SK-N-SH (cell line): ENCODE measurements around the gene FBXO34. TPM values are rescaled to one million over a fixed set of nuclear protein-coding genes. Genes with fewer than 3 reads are reported as not detected.

Experiments
- CTCF ChIA-PET: fragments of 300-600, 350-600 bp; formaldehyde crosslinking; extraction: SDS; loops from one replicate; lab custom pipeline; 2021; lab: Yijun Ruan, JAX
- POLR2A ChIA-PET: fragments of 350-600 bp; sonication (Branson Sonifier 250); formaldehyde crosslinking; extraction: SDS; loops from one replicate; lab custom pipeline; 2020; ENCODE audit warnings: antibody characterized with exemption, inconsistent platforms; lab: Yijun Ruan, JAX
- DNase-seq: peaks from one replicate; pipeline ENCODE4 v3.0.0; 2012
- H2AFZ ChIP-seq: fragments of 200-600 bp; sonication (generic); 2 replicates; pipeline ENCODE4 v1.8.1; 2016; ENCODE audit warnings: antibody characterized with exemption, mild to moderate bottlenecking, low read depth
- H3F3A ChIP-seq: fragments of 200-600 bp; sonication (generic); replicated peaks from 2 replicates; pipeline ENCODE3; 2016; ENCODE audit warnings: antibody characterized with exemption, mild to moderate bottlenecking; ENCODE audit not compliant: insufficient read depth
- H3K27ac ChIP-seq, 2 experiments: fragments of 200-500 bp in 1 of 2; fragments of 200-600 bp in 1 of 2; sonication (Bioruptor generic) in 1 of 2; sonication (generic), shearing (Covaris generic) in 1 of 2; 2 replicates each; pipeline versions ENCODE4 v1.5.1 to v1.6.1; 2014 to 2016; ENCODE audit warnings: low read depth in 2 of 2, inconsistent platforms in 1 of 2, low read length in 1 of 2, mild to moderate bottlenecking in 1 of 2, mixed read lengths in 1 of 2
- H3K27me3 ChIP-seq: fragments of 200-600 bp; sonication (generic), shearing (Covaris generic); 2 replicates; pipeline ENCODE4 v1.6.1; 2016; ENCODE audit warnings: mixed run types; ENCODE audit not compliant: insufficient read depth
- H3K36me3 ChIP-seq, 2 experiments: fragments of 200-500 bp in 1 of 2; fragments of 200-600 bp in 1 of 2; sonication (Bioruptor generic) in 1 of 2; sonication (generic) in 1 of 2; replicated peaks in 1 of 2; 2 replicates each; pipeline versions ENCODE3 to v1.5.1; 2014 to 2016; ENCODE audit warnings: low read length in 1 of 2, mild to moderate bottlenecking in 1 of 2; ENCODE audit not compliant: insufficient read depth in 2 of 2, control insufficient read depth in 1 of 2
- H3K4me1 ChIP-seq, 2 experiments: fragments of 200-500 bp in 1 of 2; fragments of 200-600 bp in 1 of 2; sonication (Bioruptor generic) in 1 of 2; sonication (generic), shearing (Covaris generic) in 1 of 2; 2 replicates each; pipeline versions ENCODE4 v1.5.1 to v1.6.1; 2014 to 2016; ENCODE audit warnings: low read depth in 1 of 2, low read length in 1 of 2, mixed run types in 1 of 2; ENCODE audit not compliant: insufficient read depth in 2 of 2, control insufficient read depth in 1 of 2
- H3K4me2 ChIP-seq: fragments of 200-600 bp; sonication (generic), shearing (Covaris generic); 2 replicates; pipeline ENCODE4 v1.6.1; 2017; ENCODE audit warnings: mixed run types
- H3K4me3 ChIP-seq, 2 experiments: fragments of 200-500 bp in 1 of 2; fragments of 200-600 bp in 1 of 2; sonication (Bioruptor generic) in 1 of 2; sonication (generic), shearing (Covaris generic) in 1 of 2; 2 replicates each; pipeline versions ENCODE4 v1.5.1 to v1.8.1; 2014 to 2016; ENCODE audit warnings: low read depth in 2 of 2, inconsistent platforms in 1 of 2, low read length in 1 of 2, mild to moderate bottlenecking in 1 of 2, mixed read lengths in 1 of 2, moderate library complexity in 1 of 2
- H3K79me2 ChIP-seq: fragments of 200-600 bp; sonication (generic); 2 replicates; pipeline ENCODE4 v1.8.1; 2017; ENCODE audit warnings: mild to moderate bottlenecking; ENCODE audit not compliant: insufficient read depth
- H3K9ac ChIP-seq: fragments of 200-600 bp; sonication (generic); 2 replicates; pipeline ENCODE4 v1.6.1; 2017; ENCODE audit warnings: mixed run types
- H3K9me2 ChIP-seq: fragments of 200-600 bp; sonication (generic); 2 replicates; pipeline ENCODE4 v1.6.1; 2017; ENCODE audit warnings: mixed run types
- H3K9me3 ChIP-seq: fragments of 200-600 bp; sonication (generic); 2 replicates; pipeline ENCODE4 v1.6.1; 2017; ENCODE audit warnings: mixed run types, mild to moderate bottlenecking, moderate library complexity
- H4K20me1 ChIP-seq: fragments of 200-600 bp; sonication (generic); 2 replicates; pipeline ENCODE4 v1.6.1; 2017; ENCODE audit warnings: mild to moderate bottlenecking, mixed run types; ENCODE audit not compliant: insufficient read depth
- ELF1 ChIP-seq: IDR thresholded peaks from 2 replicates; pipeline ENCODE4 v1.4.0; 2012
- JUND ChIP-seq: IDR thresholded peaks from 2 replicates; pipeline ENCODE4 v1.4.0; 2012
- NFIC ChIP-seq: IDR thresholded peaks from 2 replicates; pipeline ENCODE4 v1.4.0; 2012; ENCODE audit warnings: borderline replicate concordance
- RCOR1 ChIP-seq: fragments of 150-350 bp; IDR thresholded peaks from 2 replicates; pipeline ENCODE4 v1.6.1; 2017; ENCODE audit warnings: antibody characterized with exemption, low read length
- RFX5 ChIP-seq: IDR thresholded peaks from 2 replicates; pipeline ENCODE4 v1.6.1; 2012; ENCODE audit warnings: mild to moderate bottlenecking, improper control_type of control experiment, low read length
- RXRA ChIP-seq: IDR thresholded peaks from 2 replicates; pipeline ENCODE4 v1.4.0; 2012; ENCODE audit warnings: low read depth, mild to moderate bottlenecking, borderline replicate concordance
- TAF1 ChIP-seq: IDR thresholded peaks from 2 replicates; pipeline ENCODE4 v1.6.1; 2012; ENCODE audit warnings: low read depth, mild to moderate bottlenecking, low read length, moderate library complexity, borderline replicate concordance
- TCF12 ChIP-seq: IDR thresholded peaks from 2 replicates; pipeline ENCODE4 v1.4.0; 2012
- YY1 ChIP-seq: IDR thresholded peaks from 2 replicates; pipeline ENCODE4 v1.4.0; 2012; ENCODE audit warnings: low read depth, mild to moderate bottlenecking
- WGBS: methylation state at CpG from one replicate; pipeline ENCODE4 v1.1.6; 2017; ENCODE audit warnings: low lambda C conversion rate; 5-methylcytosine and 5-hydroxymethylcytosine counted together
- polyA plus RNA-seq, 3 experiments: library from polyadenylated mRNA; depleted of rRNA; stranded (reverse); fragments of >200 nt; gene quantifications; 2 replicates each; pipeline ENCODE4 v1.2.3, GENCODE V29; 2012
- TF ChIP-seq, protein P1 (sequence below): IDR thresholded peaks from 2 replicates; pipeline ENCODE4 v1.4.0; 2012; ENCODE audit warnings: low read depth
- TF ChIP-seq, protein P2 (sequence below): fragments of 150-350 bp; IDR thresholded peaks from 2 replicates; pipeline ENCODE4 v1.6.1; 2016; ENCODE audit warnings: mild to moderate bottlenecking, low read depth, low read length
- TF ChIP-seq, protein P3 (sequence below): fragments of 200-600 bp; sonication (generic); IDR thresholded peaks from 2 replicates; pipeline ENCODE4 v1.6.1; 2017; ENCODE audit warnings: antibody characterized with exemption, mild to moderate bottlenecking, moderate library complexity
- TF ChIP-seq, protein P4 (sequence below): IDR thresholded peaks from 2 replicates; pipeline ENCODE4 v1.6.1; 2012; ENCODE audit warnings: mild to moderate bottlenecking, low read depth, low read length, moderate library complexity

FBXO34 gene
- polyA plus RNA-seq, 1 of the 3 experiments (the other 2 are of a cell fraction), result 10.0 TPM

DNA sequence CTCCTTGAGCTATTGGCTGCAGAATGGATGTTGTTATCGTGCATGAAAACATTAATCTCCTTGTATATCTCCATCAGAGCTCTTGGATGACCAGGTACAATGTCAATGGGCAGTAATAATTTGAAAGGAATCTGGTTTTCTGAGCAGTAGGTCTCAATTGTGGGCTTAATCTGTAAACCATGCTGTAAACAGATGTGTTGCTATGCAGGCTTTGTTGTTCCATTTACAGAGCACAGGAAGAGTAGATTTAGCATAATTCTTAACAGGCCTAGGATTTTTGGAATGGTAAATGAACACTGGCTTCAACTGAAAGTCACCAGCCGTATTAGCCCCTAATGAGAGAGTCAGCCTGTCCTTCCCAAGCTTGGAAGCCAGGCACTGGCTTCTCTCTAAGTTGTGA lies 90.0 kb downstream of the FBXO34 start:
- no peak overlapping the region for H3K4me3 ChIP-seq
- H4K20me1 ChIP-seq, result no peaks in the 10 kb centered on the region
- ChIA-PET POLR2A (no interaction called here), CTCF (interaction anchor here (0.6 to 2.1 kb wide), 2 partner anchors 91 to 149 kb away, joined by 3 to 11 read pairs; no protein-coding TSS in a partner anchor)
- no peaks in the 10 kb centered on the region; a peak in 1 of 4 replicates for H3K4me1 ChIP-seq
- DNase-seq, result no peak
- H3K4me2 ChIP-seq, result no peak overlapping the region
- H3K27ac ChIP-seq, result no peak overlapping the region
- peaks cover 0 to 8% of the 10 kb centered on the region in 2 experiments for H3K36me3 ChIP-seq
- H3K9me2 ChIP-seq, result no peaks in the 10 kb centered on the region
- no peaks in the 10 kb centered on the region for H3K27me3 ChIP-seq
- peaks cover 5% of the 10 kb centered on the region for H3F3A ChIP-seq
- TF ChIP-seq, protein P1, sequence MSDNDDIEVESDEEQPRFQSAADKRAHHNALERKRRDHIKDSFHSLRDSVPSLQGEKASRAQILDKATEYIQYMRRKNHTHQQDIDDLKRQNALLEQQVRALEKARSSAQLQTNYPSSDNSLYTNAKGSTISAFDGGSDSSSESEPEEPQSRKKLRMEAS, result 0 out of 2 replicates have a peak, but pooled peaks have one; percentile 34
- TF ChIP-seq TAF1 (no peak), YY1 (no peak), JUND (no peak), RXRA (no peak), NFIC (no peak), RFX5 (peak; percentile 87), ELF1 (no peak), RCOR1 (no peak), TCF12 (peak; percentile 39; the same call in 1 of the 2 replicates)
- TF ChIP-seq, protein P2, sequence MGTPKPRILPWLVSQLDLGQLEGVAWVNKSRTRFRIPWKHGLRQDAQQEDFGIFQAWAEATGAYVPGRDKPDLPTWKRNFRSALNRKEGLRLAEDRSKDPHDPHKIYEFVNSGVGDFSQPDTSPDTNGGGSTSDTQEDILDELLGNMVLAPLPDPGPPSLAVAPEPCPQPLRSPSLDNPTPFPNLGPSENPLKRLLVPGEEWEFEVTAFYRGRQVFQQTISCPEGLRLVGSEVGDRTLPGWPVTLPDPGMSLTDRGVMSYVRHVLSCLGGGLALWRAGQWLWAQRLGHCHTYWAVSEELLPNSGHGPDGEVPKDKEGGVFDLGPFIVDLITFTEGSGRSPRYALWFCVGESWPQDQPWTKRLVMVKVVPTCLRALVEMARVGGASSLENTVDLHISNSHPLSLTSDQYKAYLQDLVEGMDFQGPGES, result no peak
- TF ChIP-seq, protein P3, sequence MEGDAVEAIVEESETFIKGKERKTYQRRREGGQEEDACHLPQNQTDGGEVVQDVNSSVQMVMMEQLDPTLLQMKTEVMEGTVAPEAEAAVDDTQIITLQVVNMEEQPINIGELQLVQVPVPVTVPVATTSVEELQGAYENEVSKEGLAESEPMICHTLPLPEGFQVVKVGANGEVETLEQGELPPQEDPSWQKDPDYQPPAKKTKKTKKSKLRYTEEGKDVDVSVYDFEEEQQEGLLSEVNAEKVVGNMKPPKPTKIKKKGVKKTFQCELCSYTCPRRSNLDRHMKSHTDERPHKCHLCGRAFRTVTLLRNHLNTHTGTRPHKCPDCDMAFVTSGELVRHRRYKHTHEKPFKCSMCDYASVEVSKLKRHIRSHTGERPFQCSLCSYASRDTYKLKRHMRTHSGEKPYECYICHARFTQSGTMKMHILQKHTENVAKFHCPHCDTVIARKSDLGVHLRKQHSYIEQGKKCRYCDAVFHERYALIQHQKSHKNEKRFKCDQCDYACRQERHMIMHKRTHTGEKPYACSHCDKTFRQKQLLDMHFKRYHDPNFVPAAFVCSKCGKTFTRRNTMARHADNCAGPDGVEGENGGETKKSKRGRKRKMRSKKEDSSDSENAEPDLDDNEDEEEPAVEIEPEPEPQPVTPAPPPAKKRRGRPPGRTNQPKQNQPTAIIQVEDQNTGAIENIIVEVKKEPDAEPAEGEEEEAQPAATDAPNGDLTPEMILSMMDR, result no peak
- TF ChIP-seq, protein P4, sequence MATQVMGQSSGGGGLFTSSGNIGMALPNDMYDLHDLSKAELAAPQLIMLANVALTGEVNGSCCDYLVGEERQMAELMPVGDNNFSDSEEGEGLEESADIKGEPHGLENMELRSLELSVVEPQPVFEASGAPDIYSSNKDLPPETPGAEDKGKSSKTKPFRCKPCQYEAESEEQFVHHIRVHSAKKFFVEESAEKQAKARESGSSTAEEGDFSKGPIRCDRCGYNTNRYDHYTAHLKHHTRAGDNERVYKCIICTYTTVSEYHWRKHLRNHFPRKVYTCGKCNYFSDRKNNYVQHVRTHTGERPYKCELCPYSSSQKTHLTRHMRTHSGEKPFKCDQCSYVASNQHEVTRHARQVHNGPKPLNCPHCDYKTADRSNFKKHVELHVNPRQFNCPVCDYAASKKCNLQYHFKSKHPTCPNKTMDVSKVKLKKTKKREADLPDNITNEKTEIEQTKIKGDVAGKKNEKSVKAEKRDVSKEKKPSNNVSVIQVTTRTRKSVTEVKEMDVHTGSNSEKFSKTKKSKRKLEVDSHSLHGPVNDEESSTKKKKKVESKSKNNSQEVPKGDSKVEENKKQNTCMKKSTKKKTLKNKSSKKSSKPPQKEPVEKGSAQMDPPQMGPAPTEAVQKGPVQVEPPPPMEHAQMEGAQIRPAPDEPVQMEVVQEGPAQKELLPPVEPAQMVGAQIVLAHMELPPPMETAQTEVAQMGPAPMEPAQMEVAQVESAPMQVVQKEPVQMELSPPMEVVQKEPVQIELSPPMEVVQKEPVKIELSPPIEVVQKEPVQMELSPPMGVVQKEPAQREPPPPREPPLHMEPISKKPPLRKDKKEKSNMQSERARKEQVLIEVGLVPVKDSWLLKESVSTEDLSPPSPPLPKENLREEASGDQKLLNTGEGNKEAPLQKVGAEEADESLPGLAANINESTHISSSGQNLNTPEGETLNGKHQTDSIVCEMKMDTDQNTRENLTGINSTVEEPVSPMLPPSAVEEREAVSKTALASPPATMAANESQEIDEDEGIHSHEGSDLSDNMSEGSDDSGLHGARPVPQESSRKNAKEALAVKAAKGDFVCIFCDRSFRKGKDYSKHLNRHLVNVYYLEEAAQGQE, result no peak
- no peaks in the 10 kb centered on the region for H3K79me2 ChIP-seq
- WGBS, result 63% methylated on average over 2 of the region's 2 CpGs
- H3K9ac ChIP-seq, result no peak overlapping the region
- no peak overlapping the region for H2AFZ ChIP-seq
- no peaks in the 10 kb centered on the region for H3K9me3 ChIP-seq
